Stimulated activated CD8-positive, alpha-beta memory T cell treated with anti-CD3 and anti-CD28 coated beads, Interleukin-12 subunit alpha, Interleukin-12 subunit beta, amount 100 ng/mL, for 4 hours (primary cell): ENCODE data around the gene TLE4.

ENCODE experiments used
- DNase-seq: peaks from one replicate; pipeline ENCODE4 v3.0.0-alpha.2; 2020; ENCODE audit warnings: low read depth

The TLE4 gene

DNA sequence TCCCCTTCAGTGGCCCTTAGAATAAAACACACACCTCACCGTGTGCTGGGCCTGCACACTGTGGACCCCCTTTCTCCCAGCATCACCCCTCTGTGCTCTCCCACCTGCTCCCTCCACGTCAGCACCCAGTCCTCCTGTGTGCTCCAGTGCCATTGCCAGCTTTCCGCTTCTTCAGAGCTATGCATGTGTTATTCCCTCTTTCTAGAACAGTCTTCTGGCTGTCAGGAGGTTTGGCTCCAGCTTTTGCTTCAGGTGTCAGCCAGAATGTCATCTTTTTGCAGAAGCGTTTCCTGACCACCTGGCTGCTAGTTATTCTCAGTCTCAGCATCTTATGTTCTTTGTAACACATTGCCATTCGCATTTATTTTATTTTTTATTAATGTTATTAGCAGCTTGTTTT lies 119.7 kb downstream of the TLE4 start:
- DNase-seq, result no peak

DNA sequence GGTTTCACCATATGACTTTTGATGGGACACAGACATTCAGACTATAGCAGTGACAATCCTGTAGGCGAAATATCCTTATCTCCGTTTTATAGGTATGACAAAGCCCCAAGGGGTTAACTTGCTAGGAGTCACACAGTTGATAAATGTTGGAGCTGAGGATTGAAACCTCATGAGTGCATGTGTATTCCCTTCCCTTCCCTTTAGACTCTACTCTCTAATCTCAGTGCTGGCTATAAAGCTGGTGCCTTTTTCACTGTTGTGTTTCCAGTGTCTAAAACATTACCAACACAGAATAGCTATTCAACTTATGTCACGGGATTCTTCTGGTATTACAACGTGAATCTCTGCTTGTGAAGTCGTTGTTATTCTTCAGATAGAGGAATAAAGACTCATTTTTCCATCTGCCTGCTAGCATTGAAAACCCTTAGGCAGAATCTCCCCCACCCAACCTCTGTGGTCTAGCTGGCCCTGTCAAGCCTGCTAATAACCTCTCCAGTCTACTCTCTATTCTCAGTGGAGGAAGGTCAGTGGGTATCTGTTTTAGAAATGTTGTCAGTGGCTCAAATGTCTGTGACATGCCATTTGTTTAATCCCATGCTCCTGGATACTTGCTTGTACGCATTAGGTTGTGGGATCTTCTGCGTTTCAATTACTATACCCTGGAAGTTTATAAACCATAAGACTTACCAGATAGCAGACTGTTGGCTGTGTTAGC lies 121.2 kb downstream of the TLE4 start:
- DNase-seq, result no peak

DNA sequence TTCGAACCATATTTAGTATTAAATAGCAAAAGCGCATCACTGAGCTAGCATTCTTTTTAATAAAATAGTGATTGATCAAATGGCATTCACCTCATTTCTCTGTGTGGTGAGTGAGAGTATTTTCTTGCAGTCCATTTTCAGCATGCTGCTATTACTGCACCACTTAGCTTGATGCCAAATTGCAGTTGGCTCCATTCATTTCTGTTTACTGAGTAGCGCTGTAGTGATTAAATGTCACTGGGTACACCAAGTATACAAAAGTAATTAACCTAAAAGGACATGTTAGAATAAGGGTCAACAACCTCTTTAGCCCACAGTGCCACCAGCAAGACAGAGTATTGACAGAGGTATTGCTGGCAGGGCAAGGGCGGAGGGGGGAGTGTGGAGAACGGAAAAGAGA lies 122.0 kb downstream of the TLE4 start:
- no peak for DNase-seq

DNA sequence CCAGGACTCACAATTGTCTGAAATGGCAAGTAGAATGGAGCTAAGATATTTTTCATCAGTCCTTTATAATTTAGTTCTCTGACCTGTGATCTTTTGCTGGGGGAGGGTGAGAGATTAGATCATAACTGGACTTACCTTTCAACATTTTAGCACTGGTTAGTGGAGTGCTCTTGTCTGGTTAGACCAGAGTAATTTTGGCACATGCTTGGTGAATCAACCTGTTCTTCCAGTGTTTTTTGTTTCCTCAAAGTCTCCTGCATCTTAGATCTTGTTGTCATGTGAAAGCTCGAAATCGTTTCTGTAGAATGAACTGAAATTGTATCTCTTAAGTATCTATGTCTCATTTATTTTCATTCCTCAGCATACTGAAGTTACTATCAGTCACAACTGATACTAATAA lies 122.4 kb downstream of the TLE4 start:
- no peak for DNase-seq

DNA sequence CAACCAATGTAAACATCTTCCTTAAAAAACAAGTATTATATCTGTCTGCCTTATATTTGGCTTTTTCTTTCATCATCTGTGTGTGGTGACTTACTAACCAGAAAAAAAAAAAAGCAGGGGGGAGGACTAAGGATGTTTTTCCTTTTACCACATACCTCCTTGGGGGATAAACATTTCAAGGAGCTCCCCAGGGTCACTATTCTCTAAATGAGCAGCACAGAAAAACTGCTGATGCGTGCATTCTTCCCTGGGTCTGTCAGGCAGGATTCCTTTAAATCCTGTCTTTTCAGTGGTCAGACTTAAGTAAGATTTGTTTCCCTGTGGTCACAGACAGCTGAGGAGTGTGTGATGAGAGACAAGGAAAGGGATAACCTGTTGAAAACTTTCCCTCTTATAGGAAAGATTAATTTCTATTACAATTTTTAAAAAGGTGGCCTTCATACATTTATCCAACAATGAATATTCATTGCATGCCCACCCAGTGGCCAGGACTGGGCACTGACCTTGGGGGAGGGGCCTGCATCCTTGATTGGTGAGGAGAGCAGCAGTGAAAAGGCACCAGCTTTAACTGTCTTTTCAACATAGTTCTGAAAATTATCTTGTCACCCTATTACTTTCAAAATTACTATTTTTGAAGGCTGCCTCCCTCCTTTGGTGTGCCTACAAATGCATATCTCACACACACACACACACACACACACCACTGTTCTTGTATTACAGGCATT lies 123.1 kb downstream of the TLE4 start:
- no peak for DNase-seq

DNA sequence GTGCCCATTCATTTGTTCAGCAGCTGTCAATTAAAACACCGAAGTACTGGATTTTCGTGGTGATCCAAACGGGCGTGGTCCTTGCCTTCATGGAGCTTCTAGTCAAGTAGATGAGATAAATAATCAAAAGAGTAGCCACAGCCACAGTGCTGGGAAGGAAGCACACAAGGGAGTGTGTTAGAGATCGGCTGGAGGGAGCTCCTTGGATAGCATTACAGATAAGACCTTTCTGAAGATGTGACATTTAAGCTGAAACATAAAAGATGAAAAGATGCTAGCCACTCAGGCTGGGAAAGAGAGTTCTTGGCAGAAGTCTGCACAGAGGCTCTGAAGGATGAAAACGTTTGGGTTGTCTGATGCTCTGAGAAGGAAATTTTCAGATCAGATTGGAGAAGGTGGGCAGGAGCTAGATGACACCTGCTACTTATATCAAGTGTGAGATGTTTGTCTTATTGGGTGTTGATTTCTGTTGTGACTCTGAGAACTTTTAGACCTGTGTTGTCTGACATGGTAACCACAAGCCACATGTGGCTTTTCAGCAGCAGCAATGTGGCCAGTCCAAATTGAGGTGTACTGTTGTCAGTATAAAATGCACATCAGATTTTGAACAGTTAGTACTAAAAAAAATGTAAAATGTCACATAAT lies 123.9 kb downstream of the TLE4 start:
- DNase-seq, result no peak

DNA sequence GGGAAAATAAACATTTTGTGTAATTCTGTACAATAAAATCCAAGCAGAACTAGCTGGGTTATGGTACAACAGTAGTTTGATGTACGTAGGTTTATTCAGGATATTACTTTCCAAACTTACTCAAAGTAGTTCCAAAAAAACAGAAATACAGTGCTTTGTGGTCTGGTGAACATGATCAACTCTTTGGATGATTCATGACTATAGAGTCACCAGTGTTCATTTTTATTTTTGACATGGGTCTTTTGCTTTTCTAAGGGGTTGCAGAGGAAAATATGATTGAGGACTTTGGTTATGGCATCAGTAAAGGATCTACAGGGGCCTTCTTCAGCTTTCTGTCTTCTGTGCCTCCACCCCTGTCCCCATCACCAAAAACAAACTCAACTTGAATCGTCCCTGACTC lies 127.2 kb downstream of the TLE4 start:
- no peak for DNase-seq

DNA sequence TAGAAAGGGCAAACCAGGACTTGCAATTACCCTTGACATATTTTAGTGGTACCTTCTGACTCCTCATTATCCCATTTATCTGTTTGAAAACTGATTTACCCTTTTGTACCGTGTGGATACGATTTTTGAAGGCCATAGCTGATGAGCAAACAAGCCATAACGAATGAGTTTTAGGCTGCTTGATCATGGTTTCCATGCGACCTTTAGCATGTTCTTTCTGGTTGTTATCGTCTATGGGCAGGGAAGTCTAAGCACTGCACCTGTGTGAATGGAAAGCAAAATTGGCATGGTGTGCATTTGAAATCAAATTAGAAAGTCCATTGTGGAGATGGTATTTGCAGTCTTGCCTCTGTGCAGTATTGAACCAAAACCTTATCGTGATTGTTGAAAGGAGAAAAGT lies 127.7 kb downstream of the TLE4 start:
- DNase-seq, result no peak

DNA sequence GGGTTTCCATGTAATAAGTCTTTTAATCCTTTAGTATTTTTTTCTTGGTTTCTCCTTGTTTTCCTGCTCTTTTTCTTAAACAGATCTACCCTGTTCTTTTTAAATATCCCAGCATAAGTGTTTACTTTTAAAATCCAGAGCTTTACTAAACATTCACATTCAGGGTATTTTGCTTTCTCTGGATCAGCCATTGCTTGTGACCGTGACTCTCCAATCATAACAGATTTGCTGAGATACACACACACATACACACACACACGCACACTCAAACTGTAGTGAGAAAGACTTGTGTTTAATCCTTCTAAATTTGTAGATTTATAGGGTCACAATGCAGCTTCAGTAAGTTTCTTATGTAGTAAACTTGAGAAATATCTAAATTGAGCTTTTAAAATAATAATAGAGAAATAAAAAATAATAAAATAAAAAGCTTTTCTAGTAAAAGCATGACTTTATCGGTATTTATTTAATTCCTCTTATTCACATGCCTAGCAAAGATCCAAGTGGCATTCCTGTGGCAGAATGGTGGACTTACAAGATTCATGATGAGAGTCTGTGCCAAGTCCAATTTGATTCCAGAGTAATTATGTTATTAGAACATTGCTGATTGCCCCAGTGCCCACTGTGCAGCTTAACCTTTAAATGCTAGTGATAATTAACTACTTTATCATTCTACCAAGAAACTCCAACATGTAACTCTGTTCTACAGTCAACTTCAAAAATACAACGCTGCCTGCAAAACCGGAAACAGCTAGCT lies 129.0 kb downstream of the TLE4 start:
- no peak for DNase-seq

DNA sequence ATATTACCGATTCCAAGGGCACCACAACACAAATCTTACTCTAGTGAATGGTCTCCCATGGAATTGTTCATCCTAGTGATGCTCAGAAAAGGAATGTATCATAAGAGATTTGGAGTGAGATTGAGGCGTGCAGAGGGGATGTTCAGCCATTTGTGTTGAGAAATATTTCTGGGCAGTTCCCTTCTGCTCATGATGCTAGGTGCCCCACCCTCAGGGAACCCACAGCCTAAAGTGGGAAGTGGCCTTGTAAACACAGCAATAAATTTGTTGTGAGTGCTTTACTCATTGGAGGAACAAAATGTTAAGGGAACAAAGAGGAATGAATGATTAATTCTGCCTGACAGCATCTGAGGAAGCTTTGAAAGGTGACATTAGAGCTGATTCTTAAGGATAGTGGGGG lies 129.9 kb downstream of the TLE4 start:
- no peak for DNase-seq

DNA sequence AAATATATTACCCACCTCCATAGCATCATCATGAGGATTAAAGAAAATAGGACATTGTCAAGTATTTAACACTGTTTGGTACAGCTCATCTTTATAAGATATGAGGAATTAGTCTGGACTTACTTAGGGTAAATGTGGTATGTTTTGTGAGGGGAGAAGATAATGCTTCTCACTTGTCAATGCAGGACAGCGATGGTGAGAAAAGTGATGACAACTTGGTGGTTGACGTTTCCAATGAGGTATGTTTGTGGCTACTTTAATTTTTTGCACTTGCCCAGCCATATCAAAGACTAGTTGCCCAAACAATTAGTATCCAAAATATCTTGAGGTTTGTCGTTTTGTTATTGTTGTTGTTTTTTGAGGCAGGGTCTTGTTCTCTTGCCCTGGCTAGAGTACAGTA lies 133.9 kb downstream of the TLE4 start:
- DNase-seq, result no peak

DNA sequence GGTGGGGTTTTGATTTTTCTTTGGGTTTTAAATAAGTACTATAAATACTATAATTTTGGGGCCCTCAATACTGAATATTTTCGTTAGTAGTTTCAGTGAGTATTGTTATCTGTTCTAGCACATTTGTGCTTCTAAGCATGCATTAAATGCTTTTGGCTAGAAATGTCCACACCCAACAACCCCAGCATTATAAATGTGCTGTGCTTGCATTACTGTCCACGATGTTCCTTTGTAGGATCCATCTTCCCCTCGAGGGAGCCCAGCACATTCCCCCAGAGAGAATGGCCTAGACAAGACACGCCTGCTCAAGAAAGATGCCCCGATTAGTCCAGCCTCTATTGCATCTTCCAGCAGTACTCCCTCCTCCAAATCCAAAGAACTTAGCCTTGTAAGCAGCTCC lies 134.7 kb downstream of the TLE4 start:
- DNase-seq, result no peak

DNA sequence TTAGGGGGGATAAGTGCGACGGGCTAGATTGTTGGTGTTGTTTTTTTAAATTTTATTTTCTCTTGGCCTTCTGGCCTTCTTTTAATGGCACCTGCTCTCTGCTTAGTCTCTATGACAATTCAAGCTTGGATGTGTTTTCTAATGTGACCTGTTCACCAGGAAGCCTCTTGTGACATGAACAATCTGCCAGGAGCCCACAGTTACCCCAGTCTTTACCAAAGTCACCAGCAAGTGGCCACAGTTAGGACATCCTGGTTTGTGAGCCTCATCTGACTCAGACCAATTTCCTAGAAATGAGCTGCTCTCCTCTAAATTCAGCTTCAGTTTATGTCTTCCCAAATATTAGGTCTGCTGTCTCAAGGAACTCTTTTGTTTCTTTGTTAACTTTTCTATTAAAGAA lies 135.8 kb downstream of the TLE4 start:
- no peak for DNase-seq

DNA sequence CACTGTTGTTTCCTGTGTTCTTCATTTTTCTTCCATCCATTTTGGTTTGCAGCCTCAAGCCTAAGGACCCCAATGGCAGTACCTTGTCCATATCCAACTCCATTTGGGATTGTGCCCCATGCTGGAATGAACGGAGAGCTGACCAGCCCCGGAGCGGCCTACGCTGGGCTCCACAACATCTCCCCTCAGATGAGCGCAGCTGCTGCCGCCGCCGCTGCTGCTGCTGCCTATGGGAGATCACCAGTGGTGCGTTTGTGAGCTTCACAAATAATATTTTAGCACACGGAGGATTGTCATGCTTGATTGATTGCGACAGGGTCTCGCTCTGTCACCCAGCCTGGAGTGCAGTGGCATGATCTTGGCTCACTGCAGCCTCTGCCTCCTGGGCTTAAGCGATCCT lies 136.8 kb downstream of the TLE4 start:
- no peak for DNase-seq

DNA sequence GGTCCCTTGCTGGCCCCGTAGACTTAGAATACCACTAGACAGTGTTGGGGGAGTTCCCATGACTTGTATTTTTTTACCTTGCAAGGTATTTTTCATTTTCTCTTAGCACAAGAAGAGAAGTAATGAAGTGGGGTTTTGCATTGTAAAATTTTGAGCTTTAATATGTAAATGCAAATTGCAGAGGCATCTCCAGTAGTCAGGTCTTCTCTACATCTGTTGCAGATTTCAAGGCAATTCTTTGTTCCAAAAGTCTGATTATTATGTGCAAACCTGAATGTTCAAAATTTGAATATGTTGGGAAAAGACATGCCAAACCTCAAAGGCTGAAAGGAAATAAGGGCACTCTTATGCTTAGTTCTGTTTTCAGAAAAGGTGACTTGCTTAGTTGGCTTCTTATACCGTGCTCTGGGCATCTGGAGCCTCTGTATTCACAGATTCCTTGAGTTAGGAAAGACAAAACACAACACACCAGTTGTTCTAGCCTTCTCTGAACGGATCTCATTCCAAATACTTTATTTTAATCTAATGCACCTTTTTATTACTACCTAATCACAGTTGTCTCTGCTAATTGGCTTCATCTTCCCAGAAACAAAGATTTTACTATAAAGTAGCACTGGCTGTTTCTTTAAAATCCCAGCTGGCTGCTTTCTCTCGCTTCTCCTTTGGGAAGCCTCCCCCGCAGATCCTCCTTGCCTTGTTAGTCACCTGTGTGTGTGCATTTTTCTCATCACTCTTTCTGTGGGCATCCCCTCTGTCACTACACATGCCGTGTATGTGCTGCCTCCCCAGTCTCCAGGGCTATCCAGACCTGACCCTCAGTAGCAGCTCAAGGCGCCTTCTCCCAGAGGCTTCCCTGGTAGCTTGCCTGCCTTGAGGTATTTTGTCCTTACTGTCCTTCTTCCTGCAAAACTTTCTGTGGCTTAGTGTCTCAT lies 138.2 kb downstream of the TLE4 start:
- no peak for DNase-seq

DNA sequence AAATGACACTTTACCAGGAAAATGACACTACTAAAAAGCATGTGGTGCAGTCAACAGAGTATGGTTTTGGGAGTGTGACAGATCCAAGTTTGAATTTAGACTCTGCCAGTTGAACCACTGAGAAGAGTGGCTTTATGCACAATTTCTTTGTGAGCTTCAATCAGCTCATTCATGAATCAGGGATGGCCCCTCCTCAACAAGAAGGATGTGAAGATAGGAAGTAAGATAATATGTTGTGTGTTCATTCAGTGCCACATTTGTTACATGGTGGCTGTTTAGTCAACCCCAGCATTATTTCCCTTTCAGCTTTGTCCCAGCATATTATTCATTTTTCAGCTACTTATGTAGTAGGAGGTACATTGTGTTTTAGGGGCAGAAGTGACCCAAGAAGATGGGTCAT lies 140.1 kb downstream of the TLE4 start:
- DNase-seq, result no peak

DNA sequence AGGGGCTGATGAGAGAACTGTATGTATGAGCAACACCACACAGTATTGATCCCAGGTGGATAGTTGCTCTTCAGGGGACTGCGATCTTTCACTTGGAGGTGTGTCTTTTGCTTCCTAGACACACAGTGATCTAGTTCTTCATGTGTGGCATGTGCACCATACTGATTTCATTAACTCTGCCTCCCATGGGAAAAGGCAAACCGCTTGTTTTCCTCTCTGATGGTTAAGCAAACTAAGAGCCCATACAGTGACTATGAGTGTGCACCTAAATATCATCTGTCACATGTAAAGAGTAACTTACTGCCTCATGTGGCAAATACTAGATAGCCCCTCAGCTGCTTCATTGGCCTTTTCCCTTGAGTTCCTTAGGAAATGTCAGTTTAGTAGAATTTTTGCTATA lies 147.3 kb downstream of the TLE4 start:
- no peak for DNase-seq

DNA sequence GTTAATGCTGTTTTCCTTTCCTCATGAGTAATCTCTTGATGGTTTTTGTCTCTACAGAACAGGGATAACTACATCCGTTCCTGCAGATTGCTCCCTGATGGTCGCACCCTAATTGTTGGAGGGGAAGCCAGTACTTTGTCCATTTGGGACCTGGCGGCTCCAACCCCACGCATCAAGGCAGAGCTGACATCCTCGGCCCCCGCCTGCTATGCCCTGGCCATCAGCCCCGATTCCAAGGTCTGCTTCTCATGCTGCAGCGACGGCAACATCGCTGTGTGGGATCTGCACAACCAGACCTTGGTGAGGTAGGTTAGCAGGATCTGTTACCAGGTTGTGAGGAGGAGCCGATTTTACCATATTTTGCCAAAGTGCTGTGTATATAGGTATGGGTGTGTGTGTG lies 148.2 kb downstream of the TLE4 start:
- no peak for DNase-seq

DNA sequence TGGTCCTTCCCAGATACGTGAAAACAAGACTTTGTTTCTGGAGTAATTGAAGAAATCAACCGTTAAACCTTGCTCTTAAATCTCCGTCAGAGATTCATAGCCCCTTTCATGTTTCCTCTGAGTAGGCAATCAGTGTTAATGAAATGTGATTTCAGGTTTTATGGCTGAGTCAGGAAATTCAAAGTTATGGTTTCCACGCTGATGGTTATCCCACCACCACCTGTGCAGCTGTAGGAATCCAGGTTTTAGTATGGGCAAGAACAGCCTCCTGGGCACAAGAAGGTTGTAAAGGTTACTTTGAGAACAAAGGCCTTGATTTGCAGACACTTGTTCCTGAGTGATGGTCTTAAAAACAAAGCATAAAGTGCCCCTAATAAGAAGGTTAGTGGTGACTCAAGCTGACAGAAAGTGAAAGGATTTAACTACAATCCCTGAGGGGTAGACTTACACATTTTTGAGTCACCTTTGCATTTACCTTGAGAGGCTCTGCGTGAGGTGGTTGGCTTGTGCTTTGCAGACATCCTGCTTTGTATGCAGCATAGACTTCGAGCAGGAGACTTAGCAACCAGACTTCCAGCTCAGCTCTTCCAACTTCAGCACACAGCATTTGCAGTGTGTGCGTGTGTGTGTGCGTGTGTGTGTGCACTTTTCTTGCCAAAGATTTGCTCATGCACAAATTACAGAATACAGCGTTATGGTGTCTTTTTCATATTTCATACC lies 159.6 kb downstream of the TLE4 start:
- DNase-seq, result no peak

DNA sequence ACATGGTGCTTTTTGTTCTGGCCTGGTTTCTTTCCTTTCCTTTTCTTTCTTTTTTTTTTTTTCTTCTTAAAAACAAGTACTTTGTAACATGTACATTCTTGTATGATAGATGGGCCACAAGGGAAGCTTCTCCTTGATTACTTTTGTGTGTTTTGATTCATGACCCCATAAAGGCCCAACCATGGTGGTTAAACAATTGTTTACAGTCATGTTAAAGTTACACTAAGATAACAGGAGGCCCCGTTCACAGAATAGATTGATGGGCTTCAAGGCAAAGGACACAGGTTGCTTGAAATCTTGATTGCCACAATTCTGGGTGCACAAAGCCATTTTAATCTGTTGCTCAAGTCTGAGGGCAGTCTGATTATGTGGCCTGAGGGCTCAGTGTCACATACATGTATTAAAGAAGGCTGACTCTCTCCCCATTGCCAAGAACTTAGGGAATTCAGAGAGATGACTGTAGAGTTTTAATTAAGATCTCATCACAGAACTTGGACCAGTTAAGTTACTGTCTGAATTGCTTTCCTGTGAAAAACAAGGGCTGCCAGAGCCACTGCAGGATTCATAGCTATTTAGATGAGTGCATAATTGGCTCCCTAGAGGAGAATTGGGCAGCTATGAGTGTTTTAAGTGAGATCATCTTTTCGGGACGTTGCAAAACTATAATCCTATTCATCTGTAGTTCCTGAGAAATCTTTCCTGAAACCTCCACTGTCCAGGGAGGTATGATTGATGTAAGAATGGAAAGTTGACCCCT lies 163.4 kb downstream of the TLE4 start:
- no peak for DNase-seq
